HUES6 (cell line): ENCODE results near the gene SLC5A11.
"Not testable (repeated sequence)": the region's sequence is repeated elsewhere in the genome, so short reads cannot be mapped to it uniquely, and the experiment has no call there.

Source experiments
- H3K27ac ChIP-seq: 2 replicates; pipeline ENCODE4 v1.7.0; 2013; ENCODE audit warnings: low read depth, mild to moderate bottlenecking, low read length, inconsistent platforms
- H3K27me3 ChIP-seq: 2 replicates; pipeline ENCODE4 v1.6.1; 2013; ENCODE audit warnings: low read length; ENCODE audit not compliant: control insufficient read depth, insufficient read depth
- H3K36me3 ChIP-seq: 2 replicates; pipeline ENCODE4 v1.6.1; 2013; ENCODE audit warnings: low read length; ENCODE audit not compliant: control insufficient read depth, insufficient read depth
- H3K4me1 ChIP-seq: 2 replicates; pipeline ENCODE4 v1.6.1; 2013; ENCODE audit warnings: low read length; ENCODE audit not compliant: control insufficient read depth, insufficient read depth
- H3K4me3 ChIP-seq: 2 replicates; pipeline ENCODE4 v1.5.1; 2013; ENCODE audit warnings: low read depth, low read length
- H3K9ac ChIP-seq: one replicate; pipeline ENCODE4 v1.6.1; 2013; ENCODE audit warnings: mild to moderate bottlenecking, low read length
- H3K9me3 ChIP-seq: 2 replicates; pipeline ENCODE4 v1.6.1; 2013; ENCODE audit warnings: low read depth, low read length; ENCODE audit not compliant: control insufficient read depth, insufficient read depth

The SLC5A11 gene

GRCh38 chr16:24897522-24897921, 51.8 kb downstream of the SLC5A11 start:
- not testable (repeated sequence) for H3K4me3 ChIP-seq, H3K27ac ChIP-seq, H3K9ac ChIP-seq, H3K27me3 ChIP-seq, H3K36me3 ChIP-seq, H3K4me1 ChIP-seq, H3K9me3 ChIP-seq

GRCh38 chr16:24900230-24900629, 54.5 kb downstream of the SLC5A11 start:
- Histone ChIP-seq H3K27ac (no peak overlapping the region), H3K4me1 (no peaks in the 10 kb centered on the region), H3K27me3 (no peaks in the 10 kb centered on the region), H3K9me3 (no peaks in the 10 kb centered on the region), H3K4me3 (no peak overlapping the region), H3K9ac (no peak overlapping the region), H3K36me3 (no peaks in the 10 kb centered on the region)

- Histone ChIP-seq H3K4me1 (no peaks in the 10 kb centered on the region), H3K4me3 (no peak overlapping the region), H3K27me3 (no peaks in the 10 kb centered on the region), H3K27ac (no peak overlapping the region), H3K9me3 (no peaks in the 10 kb centered on the region), H3K36me3 (no peaks in the 10 kb centered on the region), H3K9ac (no peak overlapping the region)
Measured at GRCh38 chr16:24906199-24906808, 60.5 kb downstream of the SLC5A11 start.

GRCh38 chr16:24906901-24907300, 61.1 kb downstream of the SLC5A11 start:
- Histone ChIP-seq H3K27ac (no peak overlapping the region), H3K4me1 (no peaks in the 10 kb centered on the region), H3K4me3 (no peak overlapping the region), H3K9ac (no peak overlapping the region), H3K36me3 (no peaks in the 10 kb centered on the region), H3K27me3 (no peaks in the 10 kb centered on the region), H3K9me3 (no peaks in the 10 kb centered on the region)

GRCh38 chr16:24908716-24909115, 63.0 kb downstream of the SLC5A11 start:
- Histone ChIP-seq H3K36me3 (no peaks in the 10 kb centered on the region), H3K9me3 (no peaks in the 10 kb centered on the region), H3K4me3 (no peak overlapping the region), H3K27me3 (no peaks in the 10 kb centered on the region), H3K9ac (no peak overlapping the region), H3K4me1 (no peaks in the 10 kb centered on the region), H3K27ac (no peak overlapping the region)

GRCh38 chr16:24909856-24910255, 64.1 kb downstream of the SLC5A11 start:
- H3K4me1 ChIP-seq: no peaks in the 10 kb centered on the region
- no peak overlapping the region for H3K4me3 ChIP-seq
- no peak overlapping the region for H3K9ac ChIP-seq
- peaks cover under 1% of the 10 kb centered on the region; the same call in 1 of the 2 replicates for H3K9me3 ChIP-seq
- H3K27me3 ChIP-seq: no peaks in the 10 kb centered on the region
- H3K27ac ChIP-seq: no peak overlapping the region
- no peaks in the 10 kb centered on the region for H3K36me3 ChIP-seq

- Histone ChIP-seq H3K27me3 (no peaks in the 10 kb centered on the region), H3K9me3 (peaks cover 4% of the 10 kb centered on the region; the same call in 1 of the 2 replicates), H3K27ac (no peak overlapping the region), H3K4me1 (0 out of 2 replicates have a peak, but pooled peaks cover 4% of the 10 kb centered on the region), H3K9ac (no peak overlapping the region), H3K4me3 (no peak overlapping the region), H3K36me3 (peaks cover 13% of the 10 kb centered on the region; the same call in 1 of the 2 replicates)
Measured at GRCh38 chr16:24915019-24915418, 69.3 kb downstream of the SLC5A11 start.

- H3K4me3 ChIP-seq: no peak overlapping the region
- H3K9me3 ChIP-seq: peaks cover 4% of the 10 kb centered on the region; the same call in 1 of the 2 replicates
- no peak overlapping the region for H3K27ac ChIP-seq
- peaks cover 16% of the 10 kb centered on the region for H3K36me3 ChIP-seq
- 0 out of 2 replicates have a peak, but pooled peaks cover 5% of the 10 kb centered on the region for H3K4me1 ChIP-seq
- no peak overlapping the region for H3K9ac ChIP-seq
- H3K27me3 ChIP-seq: no peaks in the 10 kb centered on the region
Measured at GRCh38 chr16:24915576-24915975, 69.8 kb downstream of the SLC5A11 start.

GRCh38 chr16:24917236-24917635, 71.5 kb downstream of the SLC5A11 start:
- H3K4me3 ChIP-seq: no peak overlapping the region
- H3K27ac ChIP-seq: no peak overlapping the region
- peaks cover 30% of the 10 kb centered on the region for H3K36me3 ChIP-seq
- no peaks in the 10 kb centered on the region for H3K27me3 ChIP-seq
- 0 out of 2 replicates have a peak, but pooled peaks cover 5% of the 10 kb centered on the region for H3K4me1 ChIP-seq
- H3K9me3 ChIP-seq: peaks cover 4% of the 10 kb centered on the region; the same call in 1 of the 2 replicates
- H3K9ac ChIP-seq: no peak overlapping the region

- 0 out of 2 replicates have a peak, but pooled peaks cover 5% of the 10 kb centered on the region for H3K4me1 ChIP-seq
- peaks cover 30% of the 10 kb centered on the region for H3K36me3 ChIP-seq
- H3K4me3 ChIP-seq: no peak overlapping the region
- no peak overlapping the region for H3K9ac ChIP-seq
- no peaks in the 10 kb centered on the region for H3K27me3 ChIP-seq
- H3K27ac ChIP-seq: no peak overlapping the region
- peaks cover 4% of the 10 kb centered on the region; the same call in 1 of the 2 replicates for H3K9me3 ChIP-seq
Measured at GRCh38 chr16:24917891-24918290, 72.1 kb downstream of the SLC5A11 start.

- H3K27ac ChIP-seq: no peak overlapping the region
- H3K4me1 ChIP-seq: 0 out of 2 replicates have a peak, but pooled peaks cover 5% of the 10 kb centered on the region
- no peak overlapping the region for H3K4me3 ChIP-seq
- peaks cover 4% of the 10 kb centered on the region; the same call in 1 of the 2 replicates for H3K9me3 ChIP-seq
- no peak overlapping the region for H3K9ac ChIP-seq
- H3K36me3 ChIP-seq: peaks cover 30% of the 10 kb centered on the region
- no peaks in the 10 kb centered on the region for H3K27me3 ChIP-seq
Measured at GRCh38 chr16:24918641-24919040, 72.9 kb downstream of the SLC5A11 start.
